ENCODE data around the gene TRPV5. TPM values are rescaled to one million over a fixed set of nuclear protein-coding genes. Genes with fewer than 3 reads are reported as not detected.

Gene TRPV5
- total and polyA plus RNA-seq, 2 of the 8 experiments (the other 6 are each of a cell fraction or from before 2014, with no cell fraction given): 0.03 TPM; not detected in 1

DNA sequence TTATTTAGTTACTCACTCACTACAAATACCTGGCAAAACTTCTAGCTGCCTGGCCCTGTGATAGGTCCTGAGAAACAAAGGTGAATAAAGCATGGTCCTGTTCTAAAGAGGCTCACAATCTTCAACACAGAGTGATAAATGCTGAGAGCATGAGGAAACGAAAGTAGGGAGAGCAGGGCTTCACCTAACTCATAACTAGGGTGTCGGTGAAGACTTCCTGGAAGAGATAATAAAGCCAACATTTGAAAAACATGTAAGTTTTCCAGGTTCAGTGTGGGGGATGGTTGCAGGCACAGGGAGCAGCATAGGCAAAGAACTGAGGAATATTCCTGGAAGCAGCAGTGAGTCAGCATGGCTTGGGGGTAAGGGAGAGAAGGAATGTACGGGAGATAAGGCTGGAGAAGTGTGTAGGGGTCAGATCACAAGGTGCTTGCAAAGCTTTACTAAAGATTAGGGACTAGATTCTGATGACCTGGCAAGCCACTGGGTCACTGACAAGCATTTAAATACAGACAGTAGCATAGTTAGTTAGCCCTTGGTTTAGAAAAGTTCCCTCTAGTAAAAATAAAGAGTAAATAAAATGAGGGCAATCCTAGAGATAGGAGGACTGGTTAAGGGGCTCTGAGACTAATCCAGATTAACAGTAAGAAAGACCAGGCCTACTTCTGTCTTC is 23.5 kb upstream of the TRPV5 start (continued):
- TF ChIP-seq RBBP5 (IDR thresholded peaks at IDR 0.05; ENCODE audit: borderline replicate concordance, low read depth, low read length): no peak
- no peak for TF ChIP-seq HDAC6 (IDR thresholded peaks at IDR 0.05; ENCODE audit: low read depth, low read length)
- no peak for TF ChIP-seq ZNF274 (IDR thresholded peaks at IDR 0.05; ENCODE audit: borderline replicate concordance, extremely low read depth, low read length)
- no peak for TF ChIP-seq POU5F1 (IDR thresholded peaks at IDR 0.05; ENCODE audit: low read depth, low read length)

All from H1 (cell line).